ENCODE results near the gene NDUFB2. TPM values are rescaled to one million over a fixed set of nuclear protein-coding genes. Genes with fewer than 3 reads are reported as not detected.

The NDUFB2 gene
- total and polyA plus RNA-seq, 2 of the 13 experiments (the other 11 are each of a cell fraction or from before 2014, with no cell fraction given) = 206 to 221 TPM

DNA sequence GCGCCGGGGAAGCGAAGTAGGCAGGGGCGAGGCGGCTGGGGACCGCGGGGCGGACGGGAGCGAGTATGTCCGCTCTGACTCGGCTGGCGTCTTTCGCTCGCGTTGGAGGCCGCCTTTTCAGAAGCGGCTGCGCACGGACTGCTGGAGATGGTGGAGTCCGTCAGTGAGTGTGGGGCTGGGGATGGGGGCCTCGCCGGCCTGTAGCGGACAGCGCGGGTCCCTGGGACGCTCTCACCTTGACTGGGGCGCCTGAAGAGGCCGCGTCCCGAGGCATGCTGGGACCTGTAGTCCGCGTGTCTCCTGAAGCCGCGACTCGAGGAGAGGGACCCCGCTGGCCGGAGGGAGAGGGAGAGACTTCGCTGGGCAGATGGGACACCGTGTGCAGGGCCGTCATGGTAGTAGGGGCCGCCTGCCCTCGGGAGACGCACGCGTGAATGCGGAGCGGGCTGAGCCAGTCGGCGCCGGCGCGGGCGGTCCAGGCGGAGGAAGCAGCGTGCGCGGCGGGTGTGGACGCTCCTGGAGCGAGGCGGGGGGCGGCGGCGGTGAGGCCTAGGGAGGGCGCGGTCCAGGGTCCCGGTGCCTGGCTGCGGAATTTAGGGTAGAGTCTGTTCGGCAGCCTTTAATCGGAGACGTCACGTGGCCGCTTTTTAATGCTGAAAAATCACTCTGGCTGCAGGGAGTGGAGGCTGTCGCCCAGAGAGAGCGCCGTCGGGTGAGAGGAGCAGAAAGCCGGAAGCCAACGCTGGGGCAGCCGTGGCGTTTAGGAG is at the start of gene NDUFB2 (continued):
- TF ChIP-seq, protein P1, sequence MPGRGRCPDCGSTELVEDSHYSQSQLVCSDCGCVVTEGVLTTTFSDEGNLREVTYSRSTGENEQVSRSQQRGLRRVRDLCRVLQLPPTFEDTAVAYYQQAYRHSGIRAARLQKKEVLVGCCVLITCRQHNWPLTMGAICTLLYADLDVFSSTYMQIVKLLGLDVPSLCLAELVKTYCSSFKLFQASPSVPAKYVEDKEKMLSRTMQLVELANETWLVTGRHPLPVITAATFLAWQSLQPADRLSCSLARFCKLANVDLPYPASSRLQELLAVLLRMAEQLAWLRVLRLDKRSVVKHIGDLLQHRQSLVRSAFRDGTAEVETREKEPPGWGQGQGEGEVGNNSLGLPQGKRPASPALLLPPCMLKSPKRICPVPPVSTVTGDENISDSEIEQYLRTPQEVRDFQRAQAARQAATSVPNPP (CRISPR knock-in tag; IDR thresholded peaks at IDR 0.05) = peak; percentile 85
- TF ChIP-seq ZNF737 (CRISPR knock-in tag; IDR thresholded peaks at IDR 0.05; ENCODE audit: borderline replicate concordance) = no peak
- TF ChIP-seq, protein P2, sequence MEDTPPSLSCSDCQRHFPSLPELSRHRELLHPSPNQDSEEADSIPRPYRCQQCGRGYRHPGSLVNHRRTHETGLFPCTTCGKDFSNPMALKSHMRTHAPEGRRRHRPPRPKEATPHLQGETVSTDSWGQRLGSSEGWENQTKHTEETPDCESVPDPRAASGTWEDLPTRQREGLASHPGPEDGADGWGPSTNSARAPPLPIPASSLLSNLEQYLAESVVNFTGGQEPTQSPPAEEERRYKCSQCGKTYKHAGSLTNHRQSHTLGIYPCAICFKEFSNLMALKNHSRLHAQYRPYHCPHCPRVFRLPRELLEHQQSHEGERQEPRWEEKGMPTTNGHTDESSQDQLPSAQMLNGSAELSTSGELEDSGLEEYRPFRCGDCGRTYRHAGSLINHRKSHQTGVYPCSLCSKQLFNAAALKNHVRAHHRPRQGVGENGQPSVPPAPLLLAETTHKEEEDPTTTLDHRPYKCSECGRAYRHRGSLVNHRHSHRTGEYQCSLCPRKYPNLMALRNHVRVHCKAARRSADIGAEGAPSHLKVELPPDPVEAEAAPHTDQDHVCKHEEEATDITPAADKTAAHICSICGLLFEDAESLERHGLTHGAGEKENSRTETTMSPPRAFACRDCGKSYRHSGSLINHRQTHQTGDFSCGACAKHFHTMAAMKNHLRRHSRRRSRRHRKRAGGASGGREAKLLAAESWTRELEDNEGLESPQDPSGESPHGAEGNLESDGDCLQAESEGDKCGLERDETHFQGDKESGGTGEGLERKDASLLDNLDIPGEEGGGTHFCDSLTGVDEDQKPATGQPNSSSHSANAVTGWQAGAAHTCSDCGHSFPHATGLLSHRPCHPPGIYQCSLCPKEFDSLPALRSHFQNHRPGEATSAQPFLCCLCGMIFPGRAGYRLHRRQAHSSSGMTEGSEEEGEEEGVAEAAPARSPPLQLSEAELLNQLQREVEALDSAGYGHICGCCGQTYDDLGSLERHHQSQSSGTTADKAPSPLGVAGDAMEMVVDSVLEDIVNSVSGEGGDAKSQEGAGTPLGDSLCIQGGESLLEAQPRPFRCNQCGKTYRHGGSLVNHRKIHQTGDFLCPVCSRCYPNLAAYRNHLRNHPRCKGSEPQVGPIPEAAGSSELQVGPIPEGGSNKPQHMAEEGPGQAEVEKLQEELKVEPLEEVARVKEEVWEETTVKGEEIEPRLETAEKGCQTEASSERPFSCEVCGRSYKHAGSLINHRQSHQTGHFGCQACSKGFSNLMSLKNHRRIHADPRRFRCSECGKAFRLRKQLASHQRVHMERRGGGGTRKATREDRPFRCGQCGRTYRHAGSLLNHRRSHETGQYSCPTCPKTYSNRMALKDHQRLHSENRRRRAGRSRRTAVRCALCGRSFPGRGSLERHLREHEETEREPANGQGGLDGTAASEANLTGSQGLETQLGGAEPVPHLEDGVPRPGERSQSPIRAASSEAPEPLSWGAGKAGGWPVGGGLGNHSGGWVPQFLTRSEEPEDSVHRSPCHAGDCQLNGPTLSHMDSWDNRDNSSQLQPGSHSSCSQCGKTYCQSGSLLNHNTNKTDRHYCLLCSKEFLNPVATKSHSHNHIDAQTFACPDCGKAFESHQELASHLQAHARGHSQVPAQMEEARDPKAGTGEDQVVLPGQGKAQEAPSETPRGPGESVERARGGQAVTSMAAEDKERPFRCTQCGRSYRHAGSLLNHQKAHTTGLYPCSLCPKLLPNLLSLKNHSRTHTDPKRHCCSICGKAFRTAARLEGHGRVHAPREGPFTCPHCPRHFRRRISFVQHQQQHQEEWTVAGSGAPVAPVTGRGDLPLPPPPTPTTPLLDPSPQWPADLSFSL (CRISPR knock-in tag; IDR thresholded peaks at IDR 0.05) = no peak
- TF ChIP-seq, protein P3, sequence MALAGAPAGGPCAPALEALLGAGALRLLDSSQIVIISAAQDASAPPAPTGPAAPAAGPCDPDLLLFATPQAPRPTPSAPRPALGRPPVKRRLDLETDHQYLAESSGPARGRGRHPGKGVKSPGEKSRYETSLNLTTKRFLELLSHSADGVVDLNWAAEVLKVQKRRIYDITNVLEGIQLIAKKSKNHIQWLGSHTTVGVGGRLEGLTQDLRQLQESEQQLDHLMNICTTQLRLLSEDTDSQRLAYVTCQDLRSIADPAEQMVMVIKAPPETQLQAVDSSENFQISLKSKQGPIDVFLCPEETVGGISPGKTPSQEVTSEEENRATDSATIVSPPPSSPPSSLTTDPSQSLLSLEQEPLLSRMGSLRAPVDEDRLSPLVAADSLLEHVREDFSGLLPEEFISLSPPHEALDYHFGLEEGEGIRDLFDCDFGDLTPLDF (CRISPR knock-in tag; IDR thresholded peaks at IDR 0.05) = peak; percentile 75; the same call in 1 of the 2 replicates
- TF ChIP-seq ZNF720 (CRISPR knock-in tag; IDR thresholded peaks at IDR 0.05) = no peak
- TF ChIP-seq SP140L (CRISPR knock-in tag; IDR thresholded peaks at IDR 0.05; ENCODE audit: borderline replicate concordance) = no peak
- no peak for TF ChIP-seq SETDB1 (CRISPR knock-in tag; IDR thresholded peaks at IDR 0.05; ENCODE audit: borderline replicate concordance)
- TF ChIP-seq KLF13 (CRISPR knock-in tag; IDR thresholded peaks at IDR 0.05) = 0 out of 2 replicates have a peak, but pooled peaks have one; percentile 41
- no peak; the same call in none of the 2 replicates for TF ChIP-seq HDAC2 (CRISPR knock-in tag; IDR thresholded peaks at IDR 0.05)
- TF ChIP-seq NAIF1 (CRISPR knock-in tag; IDR thresholded peaks at IDR 0.05; ENCODE audit: borderline replicate concordance) = peak; percentile 56; the same call in 1 of the 2 replicates
- TF ChIP-seq CBX2 (IDR thresholded peaks at IDR 0.05; ENCODE audit: low read depth, low read length) = no peak
- no peak for TF ChIP-seq CBX2 (CRISPR knock-in tag; IDR thresholded peaks at IDR 0.05; ENCODE audit: low read depth)
- TF ChIP-seq ARID2 (CRISPR knock-in tag; IDR thresholded peaks at IDR 0.05; ENCODE audit: borderline replicate concordance) = peak; percentile 92
- no peak for TF ChIP-seq GTF2F1 (IDR thresholded peaks at IDR 0.05; ENCODE audit: low read length)
- TF ChIP-seq, protein P4, sequence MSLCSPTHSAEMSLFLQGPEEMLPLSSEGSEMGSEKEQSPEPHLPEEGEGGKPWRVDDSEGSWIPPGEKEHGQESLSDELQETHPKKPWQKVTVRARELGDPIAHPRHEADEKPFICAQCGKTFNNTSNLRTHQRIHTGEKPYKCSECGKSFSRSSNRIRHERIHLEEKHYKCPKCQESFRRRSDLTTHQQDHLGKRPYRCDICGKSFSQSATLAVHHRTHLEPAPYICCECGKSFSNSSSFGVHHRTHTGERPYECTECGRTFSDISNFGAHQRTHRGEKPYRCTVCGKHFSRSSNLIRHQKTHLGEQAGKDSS (CRISPR knock-in tag; IDR thresholded peaks at IDR 0.05; ENCODE audit: borderline replicate concordance, low read depth) = no peak
- 0 out of 2 replicates have a peak, but pooled peaks have one; percentile 21 for TF ChIP-seq ZMYM3 (CRISPR knock-in tag; IDR thresholded peaks at IDR 0.05)
- peak; percentile 90; the same call in 1 of the 2 replicates for TF ChIP-seq ZNF670 (CRISPR knock-in tag; IDR thresholded peaks at IDR 0.05; ENCODE audit: borderline replicate concordance)
- TF ChIP-seq, protein P5, sequence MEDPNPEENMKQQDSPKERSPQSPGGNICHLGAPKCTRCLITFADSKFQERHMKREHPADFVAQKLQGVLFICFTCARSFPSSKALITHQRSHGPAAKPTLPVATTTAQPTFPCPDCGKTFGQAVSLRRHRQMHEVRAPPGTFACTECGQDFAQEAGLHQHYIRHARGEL (CRISPR knock-in tag; IDR thresholded peaks at IDR 0.05) = no peak
- peak; percentile 77 for TF ChIP-seq ZNF501 (CRISPR knock-in tag; IDR thresholded peaks at IDR 0.05)
- TF ChIP-seq ZFY (CRISPR knock-in tag; IDR thresholded peaks at IDR 0.05) = peak; percentile 100
